ENCODE measurements around the gene ZP1. TPM values are rescaled to one million over a fixed set of nuclear protein-coding genes. Genes with fewer than 3 reads are reported as not detected.

Gene ZP1
- total RNA-seq, 1 donor from 2014 or later = not detected

DNA sequence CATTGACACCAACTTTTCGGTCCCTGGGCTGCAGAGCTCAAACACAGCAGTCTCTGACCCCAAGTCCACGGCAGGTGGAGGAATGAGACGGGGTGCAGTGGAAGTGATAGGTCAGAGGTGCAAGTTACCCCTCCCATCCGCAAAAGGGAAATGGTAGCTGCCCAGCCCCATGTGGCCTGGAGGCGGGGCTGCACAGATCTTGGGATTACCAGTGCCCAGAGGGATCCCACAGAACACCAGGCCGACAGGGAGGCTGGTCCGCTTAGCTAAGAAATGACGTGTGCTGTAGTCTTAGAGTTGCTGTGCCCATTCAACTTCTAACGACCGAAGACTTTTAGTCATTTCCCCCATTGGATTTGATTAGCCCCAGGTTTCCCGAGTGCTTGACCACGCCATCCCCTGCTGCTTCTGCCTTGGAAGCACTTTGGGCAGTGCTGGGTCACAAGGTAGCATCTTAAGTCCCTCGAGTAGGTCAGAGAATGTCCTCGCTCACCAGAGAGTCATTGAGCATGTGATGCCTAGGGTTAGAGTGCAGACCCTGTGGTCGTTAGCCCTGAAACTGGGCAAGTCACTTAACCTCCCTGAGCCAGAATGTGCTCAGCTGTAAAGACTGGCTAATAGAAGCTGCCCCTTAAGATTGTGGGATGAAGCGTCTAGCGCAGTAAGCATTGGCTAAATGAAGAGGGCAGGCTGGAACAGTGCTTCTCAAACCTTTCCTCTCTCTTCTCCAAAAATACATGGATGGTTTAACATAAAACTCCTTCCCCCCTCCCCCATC is 15.8 kb upstream of the ZP1 start:
- Mint-ChIP-seq H3K4me1 (ENCODE audit: unreplicated experiment) (peaks cover 14% of the 10 kb centered on the region), H3K4me3 (ENCODE audit: unreplicated experiment) (no peak overlapping the region), H3K27ac (ENCODE audit: unreplicated experiment) (no peak overlapping the region), H3K36me3 (ENCODE audit: unreplicated experiment) (peaks cover 24% of the 10 kb centered on the region), H3K27me3 (ENCODE audit: unreplicated experiment) (no peaks in the 10 kb centered on the region), H3K9me3 (ENCODE audit: unreplicated experiment) (no peaks in the 10 kb centered on the region)
- DNase-seq (ENCODE audit: extremely low spot score, unreplicated experiment) = no peak
- TF ChIP-seq, protein P1, sequence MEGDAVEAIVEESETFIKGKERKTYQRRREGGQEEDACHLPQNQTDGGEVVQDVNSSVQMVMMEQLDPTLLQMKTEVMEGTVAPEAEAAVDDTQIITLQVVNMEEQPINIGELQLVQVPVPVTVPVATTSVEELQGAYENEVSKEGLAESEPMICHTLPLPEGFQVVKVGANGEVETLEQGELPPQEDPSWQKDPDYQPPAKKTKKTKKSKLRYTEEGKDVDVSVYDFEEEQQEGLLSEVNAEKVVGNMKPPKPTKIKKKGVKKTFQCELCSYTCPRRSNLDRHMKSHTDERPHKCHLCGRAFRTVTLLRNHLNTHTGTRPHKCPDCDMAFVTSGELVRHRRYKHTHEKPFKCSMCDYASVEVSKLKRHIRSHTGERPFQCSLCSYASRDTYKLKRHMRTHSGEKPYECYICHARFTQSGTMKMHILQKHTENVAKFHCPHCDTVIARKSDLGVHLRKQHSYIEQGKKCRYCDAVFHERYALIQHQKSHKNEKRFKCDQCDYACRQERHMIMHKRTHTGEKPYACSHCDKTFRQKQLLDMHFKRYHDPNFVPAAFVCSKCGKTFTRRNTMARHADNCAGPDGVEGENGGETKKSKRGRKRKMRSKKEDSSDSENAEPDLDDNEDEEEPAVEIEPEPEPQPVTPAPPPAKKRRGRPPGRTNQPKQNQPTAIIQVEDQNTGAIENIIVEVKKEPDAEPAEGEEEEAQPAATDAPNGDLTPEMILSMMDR (IDR thresholded peaks at IDR 0.05) = no peak

GRCh38 chr11:60852117-60852981 is 15.0 kb upstream of the ZP1 start:
- no peak for DNase-seq (ENCODE audit: extremely low spot score, unreplicated experiment)

GRCh38 chr11:60852982-60853950 is 14.1 kb upstream of the ZP1 start:
- Mint-ChIP-seq H3K27me3 (ENCODE audit: unreplicated experiment) (no peaks in the 10 kb centered on the region), H3K4me3 (ENCODE audit: unreplicated experiment) (no peak overlapping the region), H3K27ac (ENCODE audit: unreplicated experiment) (no peak overlapping the region), H3K36me3 (ENCODE audit: unreplicated experiment) (peaks cover 19% of the 10 kb centered on the region), H3K4me1 (ENCODE audit: unreplicated experiment) (peaks cover 22% of the 10 kb centered on the region), H3K9me3 (ENCODE audit: unreplicated experiment) (no peaks in the 10 kb centered on the region)
- TF ChIP-seq, protein P1 (IDR thresholded peaks at IDR 0.05) = no peak
- DNase-seq (ENCODE audit: extremely low spot score, unreplicated experiment) = no peak

More at GRCh38 chr11:60852117-60852981, 15.0 kb upstream of the ZP1 start:
- Mint-ChIP-seq H3K4me1 (ENCODE audit: unreplicated experiment) (peaks cover 14% of the 10 kb centered on the region), H3K27me3 (ENCODE audit: unreplicated experiment) (no peaks in the 10 kb centered on the region), H3K4me3 (ENCODE audit: unreplicated experiment) (no peak overlapping the region), H3K36me3 (ENCODE audit: unreplicated experiment) (peaks cover 21% of the 10 kb centered on the region), H3K27ac (ENCODE audit: unreplicated experiment) (no peak overlapping the region), H3K9me3 (ENCODE audit: unreplicated experiment) (no peaks in the 10 kb centered on the region)
- TF ChIP-seq, protein P1 (IDR thresholded peaks at IDR 0.05) = no peak

DNA sequence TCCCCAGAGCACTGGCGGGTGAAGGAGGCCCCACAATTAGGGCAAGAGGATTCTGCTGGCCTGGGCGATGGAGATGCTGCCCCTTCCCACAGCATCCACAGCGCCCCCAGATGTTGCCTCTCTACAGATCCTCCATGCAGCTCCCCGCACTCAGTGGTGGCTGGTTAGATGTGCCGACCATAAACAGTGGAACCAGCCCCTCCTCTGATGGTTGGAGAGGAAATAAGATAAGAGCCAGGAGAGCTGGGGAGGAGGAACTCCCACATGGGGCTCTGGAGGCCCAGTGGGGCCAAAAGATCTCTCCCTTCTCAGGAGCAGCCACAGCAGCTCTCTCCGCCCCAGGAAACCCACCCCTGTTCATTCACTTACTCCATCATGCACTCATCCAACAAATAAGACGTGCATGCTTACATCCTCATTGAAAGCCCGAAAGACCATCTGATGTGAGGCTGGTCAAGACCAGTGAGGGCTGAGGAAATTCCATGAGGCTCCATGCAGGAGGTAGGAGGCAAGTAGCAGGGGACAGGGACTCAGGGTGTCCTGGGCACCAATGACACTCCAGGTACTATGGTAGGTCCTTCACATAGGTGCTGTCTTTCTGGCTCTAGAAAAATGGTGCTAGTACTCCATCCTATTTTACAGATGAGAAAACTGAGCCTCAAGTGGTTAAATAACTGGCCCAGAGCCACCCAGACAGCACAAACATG is 13.0 kb upstream of the ZP1 start:
- H3K4me1 Mint-ChIP-seq (ENCODE audit: unreplicated experiment) = peaks cover 33% of the 10 kb centered on the region
- H3K4me3 Mint-ChIP-seq (ENCODE audit: unreplicated experiment) = no peak overlapping the region
- H3K27ac Mint-ChIP-seq (ENCODE audit: unreplicated experiment) = no peak overlapping the region
- H3K9me3 Mint-ChIP-seq (ENCODE audit: unreplicated experiment) = no peaks in the 10 kb centered on the region
- TF ChIP-seq, protein P1 (IDR thresholded peaks at IDR 0.05) = no peak
- H3K36me3 Mint-ChIP-seq (ENCODE audit: unreplicated experiment) = peaks cover 13% of the 10 kb centered on the region
- no peaks in the 10 kb centered on the region for H3K27me3 Mint-ChIP-seq (ENCODE audit: unreplicated experiment)
- DNase-seq (ENCODE audit: extremely low spot score, unreplicated experiment) = no peak

Measured in osteocyte (in vitro differentiated cells).